Activated CD4-positive, alpha-beta T cell treated with anti-CD3 and anti-CD28 coated beads, Interleukin-2, Interleukin-6, amounts not matched to agents 100 ng/mL and 50 ng/mL, durations not matched to agents 16 hours and 8 hours (primary cell): Measurements from ENCODE around the gene CLBA1.
"Not testable (repeated sequence)": the region's sequence is repeated elsewhere in the genome, so short reads cannot be mapped to it uniquely, and the experiment has no call there.

Source experiments
- DNase-seq: peaks from one replicate; pipeline ENCODE4 v3.0.0-alpha.2; 2020

CLBA1 gene

DNA sequence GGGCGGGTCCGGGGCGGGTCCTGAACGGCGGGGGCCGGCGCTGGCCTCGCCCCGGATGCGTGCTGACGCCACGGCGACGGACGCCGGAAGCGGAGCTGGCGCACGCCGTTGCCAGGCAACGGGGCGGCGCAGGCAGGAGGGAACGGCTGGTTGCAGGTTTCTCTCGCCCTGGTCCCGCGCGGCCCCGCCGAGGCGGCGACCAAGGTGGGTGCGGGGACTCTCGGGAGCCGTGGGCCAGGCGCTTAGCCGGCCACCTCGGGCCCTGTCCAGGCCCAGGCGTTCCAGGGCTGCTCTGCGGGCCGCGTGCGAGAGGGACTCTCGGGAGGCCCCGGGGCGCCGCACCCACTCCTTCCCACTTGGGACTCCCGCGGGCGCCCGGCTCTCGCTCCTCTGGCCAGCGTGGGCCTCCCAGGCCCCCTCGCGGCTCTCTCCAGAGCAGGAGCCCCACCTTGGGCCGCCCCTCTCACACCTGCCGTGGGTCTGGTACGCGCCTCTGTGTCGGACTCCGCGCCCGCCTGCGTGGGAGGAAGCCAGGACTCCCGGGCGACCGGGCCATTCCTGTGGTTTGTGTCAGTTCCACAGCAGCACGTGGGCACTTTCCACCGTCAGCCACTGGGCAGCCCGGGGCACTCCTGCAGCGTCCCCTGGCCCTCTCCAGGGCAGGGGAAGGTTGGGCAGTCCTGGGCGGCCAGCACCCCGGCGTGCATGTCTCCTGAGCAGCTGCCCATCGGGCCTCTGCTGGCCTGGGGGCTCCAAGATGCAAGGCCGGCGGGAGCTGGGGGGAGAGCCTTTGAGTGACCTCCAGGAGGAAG, at the start of gene CLBA1:
Gene CLBA1 (plus strand): TSS at position 114 of the 812 bp plus-strand sequence. CDS start 644 bp downstream, at position 758.
- DNase-seq = peak; percentile 92

DNA sequence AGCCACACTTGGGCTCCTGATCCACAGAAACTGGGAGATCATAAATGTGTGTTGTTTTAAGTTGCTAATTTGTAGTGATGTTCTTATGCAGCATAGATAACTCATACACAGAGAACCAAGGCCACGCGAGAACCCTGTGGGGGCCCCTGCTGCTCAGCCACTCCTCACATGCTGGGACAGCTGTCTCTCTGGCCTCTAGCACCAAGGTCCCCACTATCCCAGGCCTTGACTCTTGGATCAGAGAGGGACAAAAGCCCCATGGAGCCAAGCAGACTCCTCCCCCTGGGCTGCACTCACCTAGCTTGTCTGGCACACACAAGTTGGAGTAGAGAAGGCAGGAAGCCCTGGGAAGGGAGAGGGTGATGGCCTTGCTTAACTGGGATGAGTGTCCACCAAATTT, 49.6 kb upstream of the CLBA1 start:
- DNase-seq = no peak

GRCh38 chr14:104936361-104937155, 49.0 kb upstream of the CLBA1 start:
- no peak for DNase-seq

GRCh38 chr14:104937161-104937560, 48.4 kb upstream of the CLBA1 start:
- DNase-seq = no peak

GRCh38 chr14:104937694-104938365, 47.8 kb upstream of the CLBA1 start:
- DNase-seq = no peak

- DNase-seq = no peak
Measured at GRCh38 chr14:104938436-104938835, 47.2 kb upstream of the CLBA1 start.

GRCh38 chr14:104938960-104939359, 46.6 kb upstream of the CLBA1 start:
- no peak for DNase-seq

DNA sequence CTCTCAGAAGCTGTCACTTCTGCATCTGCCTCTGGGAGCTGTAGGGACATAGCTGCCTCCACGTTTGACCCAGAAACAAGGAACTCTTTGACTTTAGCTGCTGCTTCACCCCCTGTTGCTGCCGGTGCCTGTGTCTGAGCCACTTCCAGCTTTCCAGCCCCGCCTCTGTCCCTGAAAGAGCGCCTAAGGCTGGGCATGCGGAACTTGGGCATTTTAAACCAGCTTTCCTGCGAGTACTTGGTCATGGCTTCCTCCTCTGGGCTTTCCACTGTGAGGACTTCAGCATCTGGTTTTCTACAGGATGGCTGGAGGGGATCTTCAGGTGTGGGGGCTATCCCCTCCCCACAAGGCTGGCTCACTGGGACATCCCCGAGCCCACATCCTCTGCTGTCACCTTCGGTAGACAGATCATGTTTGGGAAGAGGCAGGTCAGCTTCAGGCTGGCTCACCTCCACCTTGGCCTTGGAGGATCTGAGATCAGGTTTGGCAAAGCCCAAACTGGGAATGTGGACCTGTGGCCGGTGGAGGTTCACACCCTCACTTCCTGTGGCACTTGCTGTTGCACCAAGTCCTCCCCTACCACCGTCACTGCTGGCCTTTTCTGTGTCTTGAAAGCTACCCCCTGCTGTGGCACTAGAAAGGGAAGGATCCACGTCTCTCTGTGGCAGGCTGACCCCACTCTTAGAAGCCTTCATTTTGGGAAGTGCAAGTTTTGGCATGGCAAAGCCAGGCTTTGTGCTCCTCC, 45.8 kb upstream of the CLBA1 start:
- no peak for DNase-seq

DNA sequence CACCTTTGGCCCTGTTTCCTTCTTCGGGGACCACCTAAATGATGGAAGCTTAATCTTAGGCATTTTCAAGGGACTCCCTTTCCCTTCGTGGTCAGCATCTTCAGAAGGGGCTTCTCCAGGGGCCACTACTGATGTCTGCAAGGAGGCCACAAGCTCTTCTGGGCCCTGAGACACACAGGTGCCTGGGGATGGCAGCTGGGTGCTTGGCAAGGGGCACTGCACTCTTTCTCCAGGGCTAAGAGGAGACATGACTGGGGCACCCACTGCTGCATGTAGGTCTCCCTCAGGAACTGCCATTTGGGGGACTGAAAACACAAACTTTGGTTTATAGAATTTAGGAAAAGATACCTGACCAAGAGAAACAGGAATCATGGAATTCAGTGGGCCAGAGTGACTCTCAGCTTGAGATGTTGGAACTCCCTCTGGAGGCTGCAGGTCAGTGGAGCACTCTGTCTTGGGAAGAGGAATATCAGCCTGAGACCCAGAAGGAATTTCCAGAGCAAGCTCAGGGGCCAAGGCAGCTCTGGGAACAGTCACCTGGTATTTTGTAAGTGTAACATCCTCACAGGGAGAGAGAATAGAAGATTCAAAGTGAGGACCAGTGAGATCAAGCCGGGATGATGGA, 45.0 kb upstream of the CLBA1 start:
- no peak for DNase-seq

DNA sequence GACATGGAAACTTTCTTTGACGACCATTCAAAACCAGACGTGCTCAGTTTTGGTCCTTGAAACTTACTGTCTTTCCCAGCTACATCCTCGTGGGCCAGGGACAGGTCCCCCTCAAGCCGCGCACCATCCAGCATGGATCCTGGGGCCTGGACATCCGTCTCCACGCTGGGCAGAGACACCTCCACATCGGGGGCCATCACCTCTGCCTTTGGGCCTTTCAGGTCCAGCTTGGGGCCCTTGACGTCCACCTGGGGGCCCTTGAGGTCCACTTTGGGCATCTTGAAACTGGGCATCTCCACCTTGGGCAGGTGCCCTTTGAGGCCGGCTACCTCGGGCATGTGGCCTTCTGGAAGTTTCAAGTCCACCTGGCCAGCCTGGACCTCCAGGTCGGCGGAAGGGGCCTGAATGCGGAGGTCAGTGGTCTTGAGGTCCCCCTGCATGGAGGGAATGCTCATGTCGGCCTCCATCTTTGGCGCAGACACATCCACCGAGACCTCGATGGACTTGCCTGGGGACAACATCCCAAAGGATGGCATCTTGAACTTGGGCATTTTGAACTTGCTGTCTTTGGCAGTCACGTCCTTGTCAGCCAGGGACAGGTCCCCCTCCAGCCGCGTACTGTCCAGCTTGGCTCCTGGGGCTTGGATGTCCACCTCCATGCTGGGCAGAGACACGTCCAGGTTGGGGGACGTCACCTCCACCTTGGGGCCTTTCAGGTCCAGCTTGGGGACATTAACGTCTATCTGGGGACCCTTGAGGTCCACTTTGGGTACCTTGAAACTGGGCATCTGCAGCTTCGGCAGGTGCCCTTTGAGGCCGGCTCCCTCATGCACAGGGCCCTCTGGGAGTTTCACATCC, 43.9 kb upstream of the CLBA1 start:
- no peak for DNase-seq

- DNase-seq = no peak
Measured at GRCh38 chr14:104942586-104942985, 43.0 kb upstream of the CLBA1 start.

DNA sequence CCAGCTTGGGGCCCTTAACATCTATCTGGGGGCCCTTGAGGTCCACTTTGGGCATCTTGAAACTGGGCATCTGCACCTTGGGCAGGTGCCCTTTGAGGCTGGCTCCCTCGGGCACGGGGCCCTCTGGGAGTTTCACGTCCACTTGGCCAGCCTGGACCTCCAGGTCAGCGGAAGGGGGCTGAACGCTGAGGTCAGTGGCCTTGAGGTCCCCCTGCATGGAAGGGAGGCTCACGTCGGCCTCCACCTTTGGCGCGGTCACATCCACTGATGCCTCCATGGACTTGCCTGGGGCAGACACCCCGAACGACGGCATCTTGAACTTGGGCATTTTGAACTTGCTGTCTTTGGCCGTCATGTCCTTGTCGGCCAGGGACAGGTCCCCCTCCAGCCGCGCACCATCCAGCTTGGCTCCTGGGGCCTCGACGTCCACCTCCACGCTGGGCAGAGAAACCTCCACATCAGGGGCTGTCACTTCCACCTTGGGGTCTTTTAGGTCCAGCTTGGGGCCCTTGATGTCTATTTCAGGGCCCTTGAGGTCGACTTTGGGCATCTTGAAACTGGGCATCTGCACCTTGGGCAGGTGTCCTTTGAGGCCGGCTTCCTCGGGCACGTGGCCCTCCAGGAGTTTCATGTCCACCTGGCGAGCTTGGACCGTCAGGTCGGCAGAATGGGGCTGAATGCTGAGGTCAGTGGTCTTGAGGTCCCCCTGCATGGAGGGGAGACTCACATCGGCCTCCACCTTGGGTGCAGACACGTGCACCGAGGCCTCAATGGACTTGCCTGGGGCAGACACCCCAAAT, 42.2 kb upstream of the CLBA1 start:
- DNase-seq = not testable (repeated sequence)

GRCh38 chr14:104944016-104944308, 41.6 kb upstream of the CLBA1 start:
- DNase-seq = not testable (repeated sequence)

DNA sequence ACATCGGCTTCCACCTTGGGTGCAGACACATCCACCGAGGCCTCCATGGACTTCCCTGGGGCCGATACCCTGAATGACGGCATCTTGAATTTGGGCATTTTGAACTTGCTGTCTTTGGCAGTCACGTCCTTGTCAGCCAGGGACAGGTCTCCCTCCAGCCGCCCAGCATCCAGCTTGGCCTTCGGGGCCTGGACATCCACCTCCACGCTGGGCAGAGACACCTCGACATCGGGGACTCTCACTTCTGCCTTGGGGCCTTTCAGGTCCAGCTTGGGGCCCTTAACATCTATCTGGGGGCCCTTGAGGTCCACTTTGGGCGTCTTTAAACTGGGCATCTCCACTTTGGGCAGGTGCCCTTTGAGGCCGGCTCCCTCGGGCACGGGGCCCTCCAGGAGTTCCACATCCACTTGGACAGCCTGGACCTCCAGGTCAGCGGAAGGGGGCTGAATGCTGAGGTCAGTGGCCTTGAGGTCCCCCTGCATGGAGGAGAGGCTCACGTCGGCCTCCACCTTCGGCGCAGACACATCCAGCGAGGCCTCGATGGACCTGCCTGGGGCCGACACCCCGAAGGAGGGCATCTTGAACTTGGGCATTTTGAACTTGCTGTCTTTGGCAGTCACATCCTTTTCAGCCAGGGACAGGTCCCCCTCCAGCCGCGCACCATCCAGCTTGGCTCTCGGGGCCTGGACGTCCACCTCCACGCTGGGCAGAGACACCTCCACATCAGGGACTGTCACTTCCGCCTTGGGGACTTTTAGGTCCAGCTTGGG, 41.0 kb upstream of the CLBA1 start:
- DNase-seq = not testable (repeated sequence)

DNA sequence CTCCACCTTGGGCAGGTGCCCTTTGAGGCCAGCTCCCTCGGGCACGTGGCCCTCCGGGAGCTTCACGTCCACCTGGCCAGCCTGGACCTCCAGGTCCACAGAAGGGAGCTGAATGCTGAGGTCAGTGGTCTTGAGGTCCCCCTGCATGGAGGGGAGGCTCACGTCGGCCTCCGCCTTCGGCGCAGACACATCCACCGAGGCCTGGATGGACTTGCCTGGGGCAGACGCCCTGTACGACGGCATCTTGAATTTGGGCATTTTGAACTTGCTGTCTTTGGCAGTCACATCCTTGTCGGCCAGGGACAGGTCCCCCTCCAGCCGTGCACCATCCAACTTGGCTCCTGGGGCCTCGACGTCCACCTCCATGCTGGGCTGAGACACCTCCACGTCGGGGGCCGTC, 40.3 kb upstream of the CLBA1 start:
- not testable (repeated sequence) for DNase-seq

GRCh38 chr14:104945986-104946965, 39.3 kb upstream of the CLBA1 start:
- DNase-seq = not testable (repeated sequence)

DNA sequence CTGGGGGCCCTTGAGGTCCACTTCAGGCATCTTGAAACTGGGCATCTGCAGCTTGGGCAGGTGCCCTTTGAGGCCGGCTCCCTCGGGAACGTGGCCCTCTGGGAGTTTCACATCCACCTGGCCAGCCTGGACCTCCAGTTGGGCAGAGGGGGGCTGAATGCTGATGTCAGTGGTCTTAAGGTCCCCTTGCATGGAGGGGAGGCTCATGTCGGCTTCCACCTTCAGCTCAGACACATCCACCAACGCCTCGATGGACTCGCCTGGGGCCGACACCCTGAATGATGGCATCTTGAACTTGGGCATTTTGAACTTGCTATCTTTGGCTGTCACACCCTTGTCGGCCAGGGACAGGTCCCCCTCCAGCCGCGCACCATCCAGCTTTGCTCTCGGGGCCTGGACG, 38.4 kb upstream of the CLBA1 start:
- not testable (repeated sequence) for DNase-seq
